ENCODE data around the gene FAM240A.

FAM240A gene

DNA sequence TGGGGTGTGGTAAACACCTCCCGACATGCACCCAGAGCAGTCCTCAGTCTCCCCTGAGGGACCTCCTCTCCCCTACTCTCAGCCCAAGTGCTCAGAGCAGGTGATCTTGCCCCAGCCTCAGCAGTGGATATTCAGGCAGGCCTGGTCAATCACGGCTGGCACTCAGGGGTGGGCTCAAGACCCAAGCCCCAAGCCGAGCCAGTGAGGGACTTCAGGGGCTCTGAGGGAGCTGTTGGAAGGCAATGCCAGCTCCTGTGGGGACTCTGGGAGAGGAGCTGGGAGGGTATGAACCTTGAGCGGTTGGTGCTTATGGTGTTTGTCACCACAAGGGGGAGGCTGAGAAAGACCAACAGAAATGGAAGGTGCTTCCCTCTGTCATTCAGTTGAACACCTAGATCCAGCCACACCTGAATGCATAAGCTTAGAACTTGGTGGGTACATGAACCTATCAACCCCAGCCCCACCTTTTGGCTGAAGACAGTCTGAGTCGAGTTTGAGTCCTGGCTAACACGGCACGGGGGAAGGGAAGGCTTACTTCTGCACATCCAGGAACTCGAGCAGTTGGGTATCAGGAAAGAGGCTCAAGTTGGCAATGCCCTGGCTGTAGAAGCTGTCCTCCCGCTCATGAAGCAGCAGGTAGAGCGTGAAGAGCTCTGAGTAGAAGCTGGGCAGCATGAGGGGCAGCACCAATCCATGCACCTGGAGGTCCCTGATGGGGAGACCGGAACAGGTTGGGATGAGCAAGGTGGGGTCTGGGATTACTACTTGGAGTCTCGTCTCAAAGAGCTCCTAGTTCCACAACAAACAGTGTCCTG is 61.9 kb downstream of the FAM240A start:
- TF ChIP-seq, protein P1, sequence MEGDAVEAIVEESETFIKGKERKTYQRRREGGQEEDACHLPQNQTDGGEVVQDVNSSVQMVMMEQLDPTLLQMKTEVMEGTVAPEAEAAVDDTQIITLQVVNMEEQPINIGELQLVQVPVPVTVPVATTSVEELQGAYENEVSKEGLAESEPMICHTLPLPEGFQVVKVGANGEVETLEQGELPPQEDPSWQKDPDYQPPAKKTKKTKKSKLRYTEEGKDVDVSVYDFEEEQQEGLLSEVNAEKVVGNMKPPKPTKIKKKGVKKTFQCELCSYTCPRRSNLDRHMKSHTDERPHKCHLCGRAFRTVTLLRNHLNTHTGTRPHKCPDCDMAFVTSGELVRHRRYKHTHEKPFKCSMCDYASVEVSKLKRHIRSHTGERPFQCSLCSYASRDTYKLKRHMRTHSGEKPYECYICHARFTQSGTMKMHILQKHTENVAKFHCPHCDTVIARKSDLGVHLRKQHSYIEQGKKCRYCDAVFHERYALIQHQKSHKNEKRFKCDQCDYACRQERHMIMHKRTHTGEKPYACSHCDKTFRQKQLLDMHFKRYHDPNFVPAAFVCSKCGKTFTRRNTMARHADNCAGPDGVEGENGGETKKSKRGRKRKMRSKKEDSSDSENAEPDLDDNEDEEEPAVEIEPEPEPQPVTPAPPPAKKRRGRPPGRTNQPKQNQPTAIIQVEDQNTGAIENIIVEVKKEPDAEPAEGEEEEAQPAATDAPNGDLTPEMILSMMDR (conservative IDR thresholded peaks at IDR 0.05), result 0 out of 2 replicates have a peak, but pooled peaks have one; percentile 10
- no peak overlapping the region for H3K27ac ChIP-seq

DNA sequence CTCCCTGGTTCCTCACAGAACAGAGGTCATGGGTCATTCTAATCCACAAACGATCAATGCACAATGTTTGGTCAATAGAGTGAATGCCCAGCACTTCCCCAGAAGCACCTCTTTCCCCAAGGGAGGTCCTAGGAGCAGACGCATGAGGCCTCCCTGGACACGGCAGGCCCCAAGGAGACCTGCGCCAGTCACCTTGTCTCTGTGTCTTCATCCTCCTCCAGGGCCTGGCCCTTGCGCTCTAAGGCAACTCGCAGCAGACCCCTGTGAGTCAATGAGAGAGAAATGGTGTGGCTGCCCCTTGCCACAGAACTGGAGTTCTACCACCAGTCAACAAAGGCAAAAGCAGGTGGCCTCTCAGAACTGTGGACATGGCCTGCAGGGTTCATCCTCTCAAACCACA is 63.1 kb downstream of the FAM240A start:
- H3K27ac ChIP-seq, result no peak overlapping the region
- TF ChIP-seq, protein P1 (conservative IDR thresholded peaks at IDR 0.05), result no peak
